CD4-positive, alpha-beta T cell treated with Interleukin-15 for 4 hours (primary cell): ENCODE data around the gene CLCN6.

Experiments
- DNase-seq: peaks from one replicate; pipeline ENCODE4 v3.0.0-alpha.2; 2020; ENCODE audit warnings: low spot score

Gene CLCN6

DNA sequence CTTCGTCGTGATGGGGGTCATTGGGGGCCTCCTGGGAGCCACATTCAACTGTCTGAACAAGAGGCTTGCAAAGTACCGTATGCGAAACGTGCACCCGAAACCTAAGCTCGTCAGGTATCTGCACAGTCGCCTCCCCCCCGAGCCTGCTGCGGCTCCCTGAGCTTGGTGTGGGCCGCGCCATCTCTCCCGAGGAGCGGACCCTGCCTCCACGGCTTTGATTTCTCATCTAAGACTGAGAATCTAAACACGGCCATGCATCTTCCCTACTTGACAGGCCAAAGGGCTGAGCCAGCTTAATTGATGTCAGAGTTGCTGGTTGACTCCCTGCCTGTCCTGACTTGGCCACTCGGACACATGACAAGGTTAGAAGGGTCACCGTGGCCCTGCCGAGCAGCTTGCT, 22.5 kb downstream of the CLCN6 start:
- DNase-seq: no peak

DNA sequence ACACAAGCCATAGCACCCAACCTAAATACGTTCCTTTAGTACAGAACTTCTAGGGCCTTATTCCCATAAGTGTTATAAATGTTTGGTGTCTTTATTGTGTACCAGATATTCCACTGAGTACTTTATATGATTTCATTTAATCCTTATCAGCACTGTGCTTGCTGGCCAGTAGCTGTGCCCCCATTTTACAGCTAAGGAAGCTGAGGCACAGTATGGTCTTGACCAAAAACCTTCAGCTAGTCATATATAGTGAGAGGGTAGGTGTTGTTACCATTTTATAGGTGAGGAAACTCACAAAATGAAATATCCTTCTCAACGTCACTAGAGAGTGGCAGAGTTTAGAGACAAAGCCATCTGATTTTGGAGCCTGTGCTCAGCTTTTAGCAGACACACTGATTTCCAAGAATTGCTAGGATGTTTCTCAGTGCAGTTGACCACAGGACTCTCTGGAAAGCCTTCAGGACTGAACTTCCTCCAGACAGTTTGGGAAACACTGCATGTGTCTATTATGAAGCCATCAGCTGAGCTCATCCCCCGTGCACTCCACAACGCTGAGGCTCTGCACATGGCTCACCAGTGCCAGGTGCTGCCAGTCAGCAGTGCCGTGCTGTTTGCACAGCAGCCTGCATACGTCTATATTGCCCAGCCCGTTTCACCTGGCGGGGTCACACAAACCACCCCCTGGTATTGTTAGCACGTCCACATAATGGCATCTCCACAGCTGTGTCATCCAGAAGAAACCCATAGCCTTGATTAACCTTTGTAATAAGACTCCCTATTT, 26.1 kb downstream of the CLCN6 start:
- no peak for DNase-seq

DNA sequence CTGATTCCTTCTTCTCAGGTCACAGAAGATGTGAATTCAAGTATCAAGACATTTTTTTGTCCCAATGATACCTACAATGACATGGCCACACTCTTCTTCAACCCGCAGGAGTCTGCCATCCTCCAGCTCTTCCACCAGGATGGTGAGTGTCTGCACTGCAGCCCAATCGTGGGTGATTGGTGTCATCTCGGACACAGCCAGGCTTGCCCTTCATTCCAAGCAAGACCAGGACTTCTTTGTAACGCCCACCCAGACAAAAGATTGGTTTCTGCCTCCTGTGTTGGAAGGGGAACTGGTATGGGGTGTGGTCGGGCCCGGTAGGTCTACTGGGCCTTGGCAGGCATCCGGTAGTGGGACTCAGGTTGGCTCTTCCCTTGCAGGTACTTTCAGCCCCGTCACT, 27.5 kb downstream of the CLCN6 start:
- no peak for DNase-seq

DNA sequence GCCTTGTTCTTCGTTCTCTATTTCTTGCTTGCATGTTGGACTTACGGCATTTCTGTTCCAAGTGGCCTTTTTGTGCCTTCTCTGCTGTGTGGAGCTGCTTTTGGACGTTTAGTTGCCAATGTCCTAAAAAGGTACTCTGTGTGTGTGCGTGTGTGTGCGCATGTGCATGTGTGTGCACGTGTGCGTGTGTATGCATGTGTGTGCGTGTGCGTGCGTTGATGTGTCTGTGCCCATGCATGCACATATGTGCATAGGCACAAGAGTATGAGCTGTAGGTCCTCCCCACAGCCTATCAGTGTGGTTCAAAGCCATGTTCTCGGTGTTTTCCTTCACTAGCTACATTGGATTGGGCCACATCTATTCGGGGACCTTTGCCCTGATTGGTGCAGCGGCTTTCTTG, 27.9 kb downstream of the CLCN6 start:
- DNase-seq: no peak

DNA sequence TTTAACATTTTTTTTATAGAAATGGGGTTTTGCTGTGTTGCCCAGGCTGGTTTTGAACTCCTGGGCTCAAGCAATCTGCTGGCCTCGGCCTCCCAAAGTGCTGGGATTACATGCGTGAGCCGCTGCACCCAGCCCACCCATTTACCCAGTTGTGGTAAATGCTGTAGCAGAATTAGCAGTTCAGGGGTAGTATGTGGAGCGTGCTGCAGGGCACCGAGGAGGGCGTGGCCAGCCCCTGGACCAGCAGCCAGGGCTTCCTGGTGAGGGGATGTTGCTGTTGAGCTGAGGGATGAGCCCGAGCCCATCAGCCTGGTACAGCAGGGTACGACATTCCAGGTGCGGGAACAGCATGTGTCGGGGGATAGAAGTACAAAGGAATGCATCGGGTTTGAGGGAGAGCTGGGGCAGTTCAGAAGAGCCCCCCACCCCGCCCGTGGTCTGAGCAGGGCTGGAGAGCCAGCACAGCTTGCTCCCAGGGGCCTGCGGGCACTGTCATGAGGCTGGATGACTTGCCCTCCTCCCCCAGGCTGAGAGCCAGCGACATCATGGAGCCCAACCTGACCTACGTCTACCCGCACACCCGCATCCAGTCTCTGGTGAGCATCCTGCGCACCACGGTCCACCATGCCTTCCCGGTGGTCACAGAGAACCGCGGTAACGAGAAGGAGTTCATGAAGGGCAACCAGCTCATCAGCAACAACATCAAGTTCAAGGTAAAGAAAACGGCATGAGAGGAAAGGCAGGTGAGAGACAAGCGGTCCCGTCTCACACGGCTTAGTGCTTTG, 29.6 kb downstream of the CLCN6 start:
- DNase-seq: no peak

DNA sequence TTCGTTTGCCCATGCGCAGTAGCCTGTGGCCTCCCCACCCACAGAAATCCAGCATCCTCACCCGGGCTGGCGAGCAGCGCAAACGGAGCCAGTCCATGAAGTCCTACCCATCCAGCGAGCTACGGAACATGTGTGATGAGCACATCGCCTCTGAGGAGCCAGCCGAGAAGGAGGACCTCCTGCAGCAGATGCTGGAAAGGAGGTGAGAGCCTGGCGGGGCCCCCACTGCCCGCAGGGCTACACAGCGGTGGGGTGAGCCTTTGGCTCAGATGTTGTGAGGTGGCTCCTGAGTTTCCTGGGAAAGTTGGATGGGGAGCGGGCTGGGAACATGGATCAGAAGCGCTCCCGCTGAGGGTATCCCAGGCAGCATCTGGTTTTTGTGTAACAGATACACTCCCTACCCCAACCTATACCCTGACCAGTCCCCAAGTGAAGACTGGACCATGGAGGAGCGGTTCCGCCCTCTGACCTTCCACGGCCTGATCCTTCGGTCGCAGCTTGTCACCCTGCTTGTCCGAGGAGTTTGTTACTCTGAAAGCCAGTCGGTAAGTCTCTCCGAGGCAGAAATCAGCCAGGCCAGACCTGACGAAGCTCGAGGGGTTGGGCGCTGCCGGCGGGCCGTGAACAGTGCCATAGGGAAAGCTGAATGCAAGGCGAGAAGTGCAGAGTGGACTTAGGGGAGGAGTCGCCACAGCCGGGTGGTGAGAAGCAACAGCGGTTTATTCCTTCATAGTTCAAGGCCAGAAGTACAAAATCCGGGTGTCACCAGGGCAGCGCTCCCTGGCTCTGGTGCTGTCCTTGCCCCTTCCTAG, 31.2 kb downstream of the CLCN6 start:
- DNase-seq: no peak

- DNase-seq: no peak
These were observed 31.9 kb downstream of the CLCN6 start for GRCh38 chr1:11837767-11838348.

GRCh38 chr1:11838349-11839272, 32.6 kb downstream of the CLCN6 start:
- peak; percentile 69 for DNase-seq

- no peak for DNase-seq
These were observed 34.0 kb downstream of the CLCN6 start for GRCh38 chr1:11839727-11840705.

DNA sequence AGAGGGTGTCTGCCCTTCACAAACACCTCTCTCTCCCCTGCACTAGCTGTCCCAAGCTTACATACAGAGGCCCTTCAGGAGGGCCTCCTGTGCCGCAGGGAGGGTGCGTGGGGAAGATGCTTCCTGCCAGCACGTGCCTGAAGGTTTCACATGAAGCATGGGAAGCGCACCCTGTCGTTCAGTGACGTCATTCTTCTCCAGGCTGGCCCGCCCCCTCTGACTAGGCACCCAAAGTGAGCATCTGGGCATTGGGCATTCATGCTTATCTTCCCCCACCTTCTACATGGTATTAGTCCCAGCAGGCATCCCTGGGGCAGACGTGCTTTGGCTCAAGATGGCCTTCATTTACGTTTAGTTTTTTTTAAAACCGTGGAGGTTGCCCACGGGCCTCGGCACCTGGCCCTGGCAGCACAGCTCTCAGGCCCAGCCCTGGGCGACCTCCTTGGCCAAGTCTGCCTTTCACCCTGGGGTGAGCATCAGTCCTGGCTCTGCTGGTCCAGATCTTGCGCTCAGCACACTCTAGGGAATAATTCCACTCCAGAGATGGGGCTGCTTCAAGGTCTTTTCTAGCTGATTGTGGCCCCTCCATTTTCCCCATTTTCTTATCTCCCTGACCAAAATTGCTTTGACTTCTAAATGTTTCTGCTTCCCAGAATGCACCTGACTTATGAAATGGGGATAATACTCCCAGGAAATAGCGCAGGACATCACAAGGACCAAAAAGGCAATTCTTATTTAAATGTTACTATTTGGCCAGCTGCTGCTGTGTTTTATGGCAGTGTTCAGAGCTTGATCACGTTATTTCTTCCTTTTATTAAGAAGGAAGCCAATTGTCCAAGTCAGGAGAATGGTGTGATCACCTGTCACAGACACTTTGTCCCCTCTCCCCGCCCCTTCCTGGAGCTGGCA, 35.5 kb downstream of the CLCN6 start:
- no peak for DNase-seq

DNA sequence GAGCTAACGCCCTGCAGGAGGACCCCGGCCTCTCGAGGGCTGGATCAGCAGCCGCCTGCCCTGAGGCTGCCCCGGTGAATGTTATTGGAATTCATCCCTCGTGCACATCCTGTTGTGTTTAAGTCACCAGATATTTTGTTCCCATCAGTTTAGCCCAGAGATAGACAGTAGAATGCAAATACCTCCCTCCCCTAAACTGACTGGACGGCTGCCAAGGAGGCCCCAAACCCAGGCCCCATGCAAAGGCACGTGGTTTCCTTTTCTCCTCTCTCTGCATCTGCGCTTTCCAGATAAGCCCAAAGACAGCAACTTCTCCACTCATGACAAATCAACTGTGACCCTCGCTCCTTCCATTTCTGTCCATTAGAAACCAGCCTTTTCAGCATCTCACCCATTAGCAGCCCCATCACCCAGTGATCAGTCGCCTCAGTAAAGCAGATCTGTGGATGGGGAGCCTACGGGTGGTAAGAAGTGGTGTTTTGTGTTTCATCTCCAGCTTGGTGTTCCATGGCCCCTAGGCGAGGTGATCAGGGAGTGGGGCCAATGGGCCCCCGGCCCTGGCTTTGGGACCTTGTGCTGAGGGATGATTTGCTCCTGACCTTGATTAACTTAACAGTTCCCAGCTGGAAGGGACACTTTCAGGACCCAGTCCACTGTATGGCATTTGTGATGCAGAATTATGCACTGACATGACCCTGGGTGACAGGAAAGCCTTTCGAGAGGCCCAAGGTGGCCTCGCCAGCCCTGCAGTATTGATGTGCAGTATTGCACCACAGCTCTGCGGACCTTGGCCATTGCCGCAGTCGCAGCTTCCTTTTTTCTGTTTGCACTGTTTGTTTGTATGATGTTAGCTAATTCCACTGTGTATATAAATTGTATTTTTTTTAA, 36.4 kb downstream of the CLCN6 start:
- DNase-seq: no peak

- DNase-seq: no peak
These were observed 39.8 kb downstream of the CLCN6 start for GRCh38 chr1:11845641-11846335.

DNA sequence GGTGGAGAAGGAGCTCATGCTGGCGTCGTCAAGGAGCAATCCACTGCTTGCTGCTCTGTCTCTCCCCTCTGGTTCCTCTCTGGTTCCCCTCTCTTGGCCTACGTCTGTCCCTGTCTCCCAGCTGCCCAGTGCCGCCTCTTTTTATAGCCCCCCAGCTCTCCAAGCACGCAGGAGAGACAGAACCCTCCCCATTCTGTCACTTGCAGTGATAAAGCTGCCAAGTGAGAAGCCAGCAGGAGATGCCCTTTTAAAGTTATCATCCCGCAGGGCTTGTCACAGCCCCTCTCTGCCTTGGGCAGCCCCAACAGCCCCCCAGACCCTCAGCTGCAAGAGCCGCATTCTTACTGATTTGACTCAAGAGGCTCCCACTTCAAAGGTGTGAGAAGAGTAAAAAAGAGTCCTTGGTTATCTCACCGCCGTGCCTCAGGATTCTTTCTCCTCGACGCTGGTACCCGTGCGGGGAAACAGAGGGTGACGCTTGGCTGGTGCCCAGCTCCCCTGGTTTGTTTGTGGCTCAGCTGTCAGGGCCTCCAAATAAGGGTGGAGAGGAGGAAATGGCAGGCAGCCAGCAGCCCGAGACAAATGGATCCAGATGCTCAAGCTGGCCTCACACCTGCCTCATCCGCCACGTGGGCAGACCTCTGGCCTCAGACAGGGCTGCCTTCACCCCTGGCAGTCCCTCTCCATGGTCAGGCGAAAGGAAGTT, 41.8 kb downstream of the CLCN6 start, which contains the start of gene NPPA:
TSS of gene NPPA (minus strand) at position 117 of the 706 bp plus-strand sequence. CDS start at position 18, 99 bp downstream.
- no peak for DNase-seq

- DNase-seq: no peak
These were observed 42.3 kb downstream of the CLCN6 start for GRCh38 chr1:11848373-11848700.

DNA sequence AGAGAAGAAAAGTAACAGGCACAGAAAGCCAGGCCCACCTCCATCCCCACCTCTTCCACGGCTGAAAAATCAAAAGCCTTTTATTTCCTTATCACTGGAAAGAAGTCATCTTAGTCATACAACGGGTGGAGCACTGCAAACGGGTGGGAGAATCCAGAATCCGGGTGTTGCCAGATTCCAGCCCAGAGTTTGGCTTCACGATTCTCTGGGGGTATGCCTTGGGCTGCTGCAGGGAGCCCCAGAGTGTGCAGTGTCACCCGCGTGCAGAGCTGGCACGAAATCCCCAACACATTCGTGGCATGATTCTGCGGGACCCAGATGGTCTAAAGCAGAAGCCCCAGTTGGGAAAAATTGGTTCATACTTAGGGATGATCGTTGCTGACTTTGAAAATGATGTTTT, 44.2 kb downstream of the CLCN6 start:
- DNase-seq: no peak

- DNase-seq: no peak
These were observed 45.2 kb downstream of the CLCN6 start for GRCh38 chr1:11851180-11851579.

DNA sequence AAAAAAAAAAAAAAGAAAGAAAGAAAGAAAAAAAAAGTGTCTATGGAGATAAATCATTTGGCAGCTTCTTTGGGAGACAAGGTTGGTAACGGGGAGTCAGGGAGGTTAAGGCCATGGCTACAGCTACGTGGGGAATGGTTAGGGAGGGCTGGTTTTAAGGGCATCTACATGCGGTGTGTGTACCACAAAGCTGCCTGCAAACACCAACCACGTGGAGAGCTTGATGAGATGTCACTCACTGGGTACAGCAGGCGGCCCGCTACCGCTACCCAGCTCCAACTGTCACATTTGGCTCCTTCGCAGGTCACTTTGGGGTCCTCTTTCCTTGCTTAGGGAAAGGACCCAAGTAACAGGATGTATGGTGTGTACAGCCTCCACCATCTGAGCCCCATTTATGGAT, 48.5 kb downstream of the CLCN6 start:
- DNase-seq: no peak
